RWPE1 (cell line): ENCODE measurements around the gene JADE2.
A peak's percentile ranks its signal among the peaks of the same experiment; 100 is the strongest.

ENCODE experiments used
- CTCF ChIA-PET: fragments of 350-600 bp; sonication (Branson Sonifier 250); formaldehyde crosslinking; extraction: SDS; loops from one replicate; lab custom pipeline; 2021; lab: Yijun Ruan, JAX
- POLR2A ChIA-PET: fragments of 400-600 bp; formaldehyde crosslinking; extraction: SDS; loops from one replicate; lab custom pipeline; 2020; ENCODE audit warnings: antibody characterized with exemption; ENCODE audit not compliant: low non-redundant PET; lab: Yijun Ruan, JAX
- DNase-seq: peaks from one replicate; pipeline ENCODE4 v3.0.0; 2012; ENCODE audit warnings: low spot score
- H3K27ac ChIP-seq: fragments of 450-650 bp; 2 replicates; pipeline ENCODE4 v1.5.1; 2017
- TF ChIP-seq, protein P1 (sequence below): fragments of 450-650 bp; conservative IDR thresholded peaks from 2 replicates; pipeline ENCODE4 v1.5.1; 2017; ENCODE audit warnings: low read depth, mild to moderate bottlenecking

The JADE2 gene

DNA sequence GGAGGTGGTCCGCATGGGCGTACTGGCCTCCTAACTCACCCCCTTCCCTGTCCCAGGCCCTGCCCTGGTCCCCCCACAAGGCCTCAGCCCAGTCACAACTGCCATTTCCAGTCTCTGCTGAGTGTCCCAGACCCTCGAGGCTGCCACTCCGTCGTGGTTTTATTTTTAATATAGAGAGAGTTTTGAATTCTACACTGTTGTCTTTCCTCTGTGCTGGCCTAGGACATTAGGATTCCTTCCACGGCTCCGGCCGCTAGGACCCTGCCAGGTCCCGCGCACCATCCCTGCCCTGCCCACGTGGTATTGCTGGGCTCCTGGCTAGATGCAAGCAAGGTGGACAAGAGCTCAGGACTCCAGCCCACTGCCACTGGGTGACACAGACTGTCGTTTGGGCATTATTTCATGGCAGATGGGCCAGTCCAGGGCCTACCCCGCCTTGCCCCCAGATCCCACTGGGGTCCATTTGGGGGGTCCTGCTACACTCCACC lies 53.9 kb downstream of the JADE2 start:
- ChIA-PET POLR2A (no interaction called here), CTCF (interaction anchor here (0.5 to 0.7 kb wide), 2 partner anchors 14 to 261 kb away, joined by 3 to 4 read pairs; no protein-coding TSS in a partner anchor)

DNA sequence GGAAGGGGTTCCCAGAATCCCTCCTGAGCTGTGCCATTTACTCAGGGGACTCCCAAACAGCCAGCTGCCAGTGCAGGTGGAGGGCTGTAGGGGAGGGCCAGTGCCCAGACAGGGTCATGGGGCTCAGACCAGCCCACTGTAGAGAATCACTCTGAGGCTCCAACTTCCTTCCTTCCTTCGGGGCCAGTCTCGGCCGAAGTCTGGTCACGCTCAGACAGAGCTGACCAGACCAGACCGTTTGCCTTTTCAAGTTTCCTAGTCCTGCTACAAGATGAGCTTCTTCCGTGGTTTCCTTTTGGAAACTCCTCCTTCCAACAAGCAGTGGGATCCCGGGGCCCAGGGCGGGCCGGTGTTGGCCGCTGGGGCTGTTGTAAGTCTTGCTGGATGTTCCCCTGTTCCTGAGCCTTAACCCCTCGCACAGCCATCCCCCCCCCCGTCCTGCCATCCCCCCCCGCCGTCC lies 54.6 kb downstream of the JADE2 start:
- TF ChIP-seq, protein P1, sequence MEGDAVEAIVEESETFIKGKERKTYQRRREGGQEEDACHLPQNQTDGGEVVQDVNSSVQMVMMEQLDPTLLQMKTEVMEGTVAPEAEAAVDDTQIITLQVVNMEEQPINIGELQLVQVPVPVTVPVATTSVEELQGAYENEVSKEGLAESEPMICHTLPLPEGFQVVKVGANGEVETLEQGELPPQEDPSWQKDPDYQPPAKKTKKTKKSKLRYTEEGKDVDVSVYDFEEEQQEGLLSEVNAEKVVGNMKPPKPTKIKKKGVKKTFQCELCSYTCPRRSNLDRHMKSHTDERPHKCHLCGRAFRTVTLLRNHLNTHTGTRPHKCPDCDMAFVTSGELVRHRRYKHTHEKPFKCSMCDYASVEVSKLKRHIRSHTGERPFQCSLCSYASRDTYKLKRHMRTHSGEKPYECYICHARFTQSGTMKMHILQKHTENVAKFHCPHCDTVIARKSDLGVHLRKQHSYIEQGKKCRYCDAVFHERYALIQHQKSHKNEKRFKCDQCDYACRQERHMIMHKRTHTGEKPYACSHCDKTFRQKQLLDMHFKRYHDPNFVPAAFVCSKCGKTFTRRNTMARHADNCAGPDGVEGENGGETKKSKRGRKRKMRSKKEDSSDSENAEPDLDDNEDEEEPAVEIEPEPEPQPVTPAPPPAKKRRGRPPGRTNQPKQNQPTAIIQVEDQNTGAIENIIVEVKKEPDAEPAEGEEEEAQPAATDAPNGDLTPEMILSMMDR, result no peak
- peak overlapping the region; percentile 22; the same call in 1 of the 2 replicates for H3K27ac ChIP-seq
- ChIA-PET POLR2A (no interaction called here), CTCF (interaction anchor here (0.9 kb wide), 1 partner anchor 142 kb away, joined by 3 read pairs; no protein-coding TSS in a partner anchor)
- no peak for DNase-seq

More for the DNA sequence above, 53.9 kb downstream of the JADE2 start:
- 0 out of 2 replicates have a peak overlapping the region, but pooled peaks have one; percentile 22 for H3K27ac ChIP-seq
- TF ChIP-seq, protein P1, result no peak
- DNase-seq, result no peak

DNA sequence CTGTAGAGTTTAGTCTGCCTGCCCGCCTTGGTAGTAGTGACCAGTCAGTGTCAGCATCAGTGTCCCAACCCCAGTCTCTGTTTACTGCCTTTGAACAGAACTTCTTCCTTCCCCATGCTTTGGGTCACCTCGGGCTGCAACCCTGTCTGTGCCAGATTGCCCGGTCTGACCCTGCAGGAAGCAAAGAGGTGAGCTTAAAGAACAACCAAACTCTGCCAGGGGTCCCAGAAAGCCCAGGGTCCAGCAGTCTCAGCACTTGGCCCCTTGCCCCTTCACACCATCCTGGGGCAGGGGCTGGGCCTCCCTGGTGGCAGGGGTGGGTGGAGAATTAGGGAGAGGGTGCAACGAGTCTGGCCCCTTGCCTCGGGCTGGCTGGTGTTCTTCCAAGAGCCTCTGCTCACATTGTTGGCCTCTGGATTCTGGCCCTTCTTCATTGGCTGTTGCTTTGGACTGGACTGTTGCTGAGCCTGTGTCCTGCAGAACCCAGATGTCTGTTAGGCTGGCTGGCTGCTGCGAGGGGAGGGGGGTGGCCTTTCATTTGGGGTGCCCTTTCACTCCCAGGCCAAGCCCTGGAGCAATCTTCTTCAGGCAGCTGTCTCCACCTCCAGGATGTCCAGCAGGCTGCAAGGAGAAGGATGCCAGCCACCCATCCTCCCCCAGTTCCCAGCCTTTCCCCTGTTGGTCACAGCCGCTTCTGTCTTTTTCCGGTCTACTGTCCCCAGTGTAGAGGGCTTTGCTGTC lies 55.9 kb downstream of the JADE2 start:
- TF ChIP-seq, protein P1, result 0 out of 2 replicates have a peak, but pooled peaks have one; percentile 17
- H3K27ac ChIP-seq, result peak overlapping the region; percentile 42
- ChIA-PET CTCF (interaction anchor here (0.6 to 0.7 kb wide), 3 partner anchors 36 to 156 kb away, joined by 3 to 4 read pairs (median 3); no protein-coding TSS in a partner anchor), POLR2A (no interaction called here)
- DNase-seq, result no peak

DNA sequence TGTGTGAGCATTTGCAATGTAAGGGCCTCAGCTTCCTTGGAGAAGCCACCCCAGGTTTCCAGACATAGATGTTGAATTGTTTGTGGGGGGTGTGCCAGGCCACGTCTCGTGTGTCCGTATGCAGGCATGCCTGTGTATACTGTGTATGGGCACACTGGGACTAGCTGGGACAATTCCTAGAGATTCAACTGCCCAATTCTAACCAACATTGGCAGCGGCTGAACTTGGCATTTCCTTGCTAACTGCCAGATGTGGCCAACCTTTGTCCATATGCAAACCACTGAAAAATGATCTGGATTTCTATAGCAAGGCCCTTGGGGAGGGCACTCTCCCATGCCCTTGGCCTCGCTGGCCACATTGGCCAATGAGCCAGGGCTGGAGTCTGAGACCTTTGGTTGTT lies 56.8 kb downstream of the JADE2 start:
- CTCF ChIA-PET, result interaction anchor here (0.6 to 0.7 kb wide), 2 partner anchors 37 to 156 kb away, joined by 3 to 4 read pairs; no protein-coding TSS in a partner anchor
- no peak overlapping the region for H3K27ac ChIP-seq
- TF ChIP-seq, protein P1, result no peak
- DNase-seq, result no peak
- POLR2A ChIA-PET, result no interaction called here

DNA sequence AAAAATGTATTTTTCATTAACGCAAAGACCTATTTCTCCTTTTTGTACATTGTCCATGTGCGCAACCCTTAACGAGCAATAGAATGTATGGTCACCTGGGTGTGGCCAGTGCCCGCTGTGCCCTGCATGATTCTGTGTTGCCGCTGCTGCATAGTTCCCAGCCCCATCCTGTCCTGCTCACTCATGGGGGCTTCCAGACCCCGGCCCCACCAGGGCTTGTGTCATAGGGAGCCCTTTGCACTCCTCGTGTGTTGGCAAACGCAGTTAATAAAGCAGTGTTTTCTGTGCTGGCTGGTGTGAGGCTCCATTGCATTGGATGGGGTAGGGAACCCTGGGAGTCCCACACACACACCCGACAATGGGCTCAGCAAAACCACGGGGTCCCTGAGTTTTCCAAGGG lies 57.5 kb downstream of the JADE2 start:
- no peak for DNase-seq
- POLR2A ChIA-PET, result no interaction called here
- TF ChIP-seq, protein P1, result no peak
- CTCF ChIA-PET, result no interaction called here
- H3K27ac ChIP-seq, result no peak overlapping the region

DNA sequence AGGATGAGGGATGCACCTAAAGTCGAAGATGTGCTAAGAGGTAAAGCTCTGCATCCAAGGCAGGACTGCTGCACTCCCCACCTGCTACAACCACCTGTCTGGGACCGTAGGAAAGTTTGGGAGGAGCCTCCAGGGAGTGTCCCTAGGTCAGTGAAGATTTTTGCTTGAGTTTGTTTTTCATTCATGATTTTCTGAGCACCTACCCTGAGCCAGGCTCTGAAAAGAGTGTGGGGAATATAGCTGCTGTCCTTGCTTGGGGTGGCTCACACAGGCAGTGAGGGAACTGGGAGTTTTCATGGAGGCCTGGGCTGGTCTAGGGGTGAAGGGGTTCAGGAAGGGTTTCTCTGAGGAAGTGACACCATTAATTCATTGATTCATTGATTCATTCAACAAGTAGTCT lies 58.3 kb downstream of the JADE2 start:
- no peak for DNase-seq
- H3K27ac ChIP-seq, result no peak overlapping the region
- CTCF ChIA-PET, result no interaction called here
- POLR2A ChIA-PET, result no interaction called here
- TF ChIP-seq, protein P1, result no peak
